ENCODE measurements around the gene GALNT2. TPM values are rescaled to one million over a fixed set of nuclear protein-coding genes. Genes with fewer than 3 reads are reported as not detected.

The GALNT2 gene
- total and polyA plus RNA-seq, 3 donors from 2014 or later = 63.0 to 135 (median 114) TPM

- H3K9me3 ChIP-seq = no peaks in the 10 kb centered on the region
- H3K4me3 ChIP-seq = no peak overlapping the region
- TF ChIP-seq POLR2A (IDR thresholded peaks at IDR 0.05) (no peak), CTCF (IDR thresholded peaks at IDR 0.05) (no peak)
- H3K27me3 ChIP-seq = no peaks in the 10 kb centered on the region
- intact Hi-C loops (cut with DNase I; ENCODE audit: low total_unique reads) = no loop called here
- no peaks in the 10 kb centered on the region for H3K36me3 ChIP-seq (ENCODE audit: low read depth, missing control alignments)
- peaks cover 10% of the 10 kb centered on the region for H3K4me1 ChIP-seq
- WGBS, 2 donors = 62 to 76% methylated on average over 15 of the region's 15 CpGs
- no peak for DNase-seq
- no peak overlapping the region for H3K27ac ChIP-seq
These were observed 61.7 kb downstream of the GALNT2 start for GRCh38 chr1:230128569-230129285.

- Histone ChIP-seq H3K27ac (no peak overlapping the region), H3K36me3 (ENCODE audit: low read depth, missing control alignments) (no peaks in the 10 kb centered on the region), H3K4me3 (no peak overlapping the region), H3K4me1 (peaks cover 10% of the 10 kb centered on the region), H3K27me3 (no peaks in the 10 kb centered on the region), H3K9me3 (no peaks in the 10 kb centered on the region)
- WGBS, 2 donors = 94 to 96% methylated on average over 4 of the region's 4 CpGs
- intact Hi-C loops (cut with DNase I; ENCODE audit: low total_unique reads) = no loop called here
- TF ChIP-seq CTCF (IDR thresholded peaks at IDR 0.05) = no peak
- TF ChIP-seq POLR2A (IDR thresholded peaks at IDR 0.05) = no peak
- DNase-seq = no peak
These were observed 62.3 kb downstream of the GALNT2 start for GRCh38 chr1:230129341-230129740.

- TF ChIP-seq CTCF (IDR thresholded peaks at IDR 0.05) (no peak), POLR2A (IDR thresholded peaks at IDR 0.05) (no peak)
- no peak overlapping the region for H3K27ac ChIP-seq
- H3K4me3 ChIP-seq = no peak overlapping the region
- no peak for DNase-seq
- intact Hi-C loops (cut with DNase I; ENCODE audit: low total_unique reads) = no loop called here
- H3K9me3 ChIP-seq = no peaks in the 10 kb centered on the region
- H3K36me3 ChIP-seq (ENCODE audit: low read depth, missing control alignments) = no peaks in the 10 kb centered on the region
- no peaks in the 10 kb centered on the region for H3K27me3 ChIP-seq
- peaks cover 10% of the 10 kb centered on the region for H3K4me1 ChIP-seq
- 79 to 88% methylated on average over 19 of the region's 19 CpGs for WGBS, 2 donors
These were observed 63.3 kb downstream of the GALNT2 start for GRCh38 chr1:230130172-230130944.

- 96 to 97% methylated on average over 11 of the region's 11 CpGs for WGBS, 2 donors
- intact Hi-C loops (cut with DNase I; ENCODE audit: low total_unique reads) = no loop called here
- no peaks in the 10 kb centered on the region for H3K36me3 ChIP-seq (ENCODE audit: low read depth, missing control alignments)
- H3K4me3 ChIP-seq = no peak overlapping the region
- DNase-seq = no peak
- no peak overlapping the region for H3K27ac ChIP-seq
- no peaks in the 10 kb centered on the region for H3K27me3 ChIP-seq
- no peaks in the 10 kb centered on the region for H3K9me3 ChIP-seq
- no peak for TF ChIP-seq CTCF (IDR thresholded peaks at IDR 0.05)
- no peak for TF ChIP-seq POLR2A (IDR thresholded peaks at IDR 0.05)
- peaks cover 17% of the 10 kb centered on the region for H3K4me1 ChIP-seq
These were observed 64.4 kb downstream of the GALNT2 start for GRCh38 chr1:230131457-230131856.
